K562 (cell line): ENCODE results near the gene UBXN6. TPM values are rescaled to one million over a fixed set of nuclear protein-coding genes. Genes with fewer than 3 reads are reported as not detected.

Experiments
- ARID2 ChIP-seq: fragments of 450-650 bp; IDR thresholded peaks from 2 replicates; pipeline ENCODE4 v1.6.1; 2017; ENCODE audit warnings: antibody characterized with exemption, mild to moderate bottlenecking
- E2F6 ChIP-seq, 2 experiments: IDR thresholded peaks; 2 replicates each; pipeline ENCODE4 v1.6.1; 2011; ENCODE audit warnings: borderline replicate concordance in 1 of 2, control low read depth in 1 of 2, low read depth in 1 of 2, low read length in 1 of 2, mild to moderate bottlenecking in 1 of 2, mixed read lengths in 1 of 2, moderate library complexity in 1 of 2; ENCODE audit not compliant: insufficient read depth in 1 of 2, insufficient read length in 1 of 2, poor library complexity in 1 of 2, severe bottlenecking in 1 of 2; ENCODE audit errors: extremely low read depth in 1 of 2
- FOS ChIP-seq: IDR thresholded peaks from 3 replicates; pipeline ENCODE4 v1.6.1; 2011; ENCODE audit not compliant: insufficient read length; ENCODE audit errors: extremely low read depth
- FOXA3 ChIP-seq, 2 experiments: fragments of 450-650 bp in 1 of 2; sonication (generic) in 1 of 2; formaldehyde crosslinking; IDR thresholded peaks in 1 of 2; conservative IDR thresholded peaks in 1 of 2; 2 replicates each; pipeline versions ENCODE4 v1.4.0 to v1.8.0; 2020 to 2022; ENCODE audit warnings: mild to moderate bottlenecking in 2 of 2, missing genetic modification reagents in 1 of 2
- FOXO4 ChIP-seq: fragments of 450-650 bp; formaldehyde crosslinking; IDR thresholded peaks from 2 replicates; pipeline ENCODE4 v1.4.0; 2020; ENCODE audit warnings: mild to moderate bottlenecking, moderate library complexity
- FOXP1 ChIP-seq: sonication (generic); formaldehyde crosslinking; IDR thresholded peaks from 2 replicates; pipeline ENCODE4 v1.8.0; 2022; ENCODE audit warnings: mild to moderate bottlenecking, missing genetic modification reagents
- HCFC1 ChIP-seq: IDR thresholded peaks from 2 replicates; pipeline ENCODE4 v1.6.1; 2012; ENCODE audit warnings: low read depth, low read length, improper control_type of control experiment
- HOMEZ ChIP-seq: fragments of 250-450 bp; sonication (Bioruptor Pico); IDR thresholded peaks from 2 replicates; pipeline ENCODE4 v1.4.0; 2020; ENCODE audit warnings: mild to moderate bottlenecking, moderate library complexity
- RBM22 ChIP-seq: fragments of 200-400 bp; formaldehyde crosslinking; IDR thresholded peaks from 2 replicates; pipeline ENCODE4 v1.6.1; 2018; ENCODE audit warnings: low read length, low read depth; ENCODE audit not compliant: poor library complexity, severe bottlenecking
- SIRT6 ChIP-seq: IDR thresholded peaks from one replicate; pipeline ENCODE4 v1.6.1; 2012; ENCODE audit warnings: low read depth, mild to moderate bottlenecking, control low read depth, inconsistent platforms, low read length, moderate library complexity
- SRSF1 ChIP-seq: fragments of 200-400 bp; formaldehyde crosslinking; IDR thresholded peaks from 2 replicates; pipeline ENCODE4 v1.6.1; 2017; ENCODE audit warnings: mild to moderate bottlenecking, low read depth, low read length, moderate library complexity
- TRIM24 ChIP-seq, 2 experiments: fragments of 450-650 bp; IDR thresholded peaks; 2 replicates each; pipeline ENCODE4 v1.6.1; 2016
- ZNF318 ChIP-seq, 2 experiments: fragments of 450-650 bp; IDR thresholded peaks; 2 replicates each; pipeline ENCODE4 v1.6.1; 2016; ENCODE audit warnings: mild to moderate bottlenecking in 2 of 2, borderline replicate concordance in 1 of 2, low read depth in 1 of 2, moderate library complexity in 1 of 2
- polyA plus RNA-seq, 8 experiments: library from polyadenylated mRNA; depleted of rRNA in 4 of 8; stranded (reverse) in 5 of 8; unstranded in 3 of 8; fragments of >200 nt; fragmentation: Nextera tagmentation in 2 of 8; fragmentation: Illumina TruSeq in 1 of 8; extraction: Ambion mirVana in 2 of 8; extraction: Trizol in 1 of 8; gene quantifications; 2 replicates each; pipeline versions ENCODE4 v1.2.1 to v1.2.3, GENCODE V29; 2011 to 2014; ENCODE audit warnings: inconsistent platforms in 1 of 8, missing spikeins in 1 of 8
- total RNA-seq, 7 experiments: library from RNA; depleted of rRNA in 6 of 7; stranded (reverse); fragments of >200 nt in 6 of 7; fragmentation: Illumina TruSeq in 2 of 7; extraction: Trizol in 2 of 7; gene quantifications; 2 replicates each; pipeline versions ENCODE4 v1.2.1 to v1.2.3, GENCODE V29; 2011 to 2021; ENCODE audit warnings: low replicate concordance in 1 of 7

Gene UBXN6
- total and polyA plus RNA-seq, 9 of the 15 experiments (the other 6 are each of a cell fraction or from before 2014, with no cell fraction given), result 0.48 to 90.2 (median 29.5) TPM

GRCh38 chr19:4402171-4403004 lies 55.2 kb downstream of the UBXN6 start, which contains the start of gene CHAF1A (continued):
- TF ChIP-seq HOMEZ (CRISPR knock-in tag) (no peak), SRSF1 (no peak), TRIM24 (IDR thresholded peaks at IDR 0.05) (no peak), FOXO4 (CRISPR knock-in tag) (no peak), ZNF318 (IDR thresholded peaks at IDR 0.05; ENCODE audit: borderline replicate concordance in 1 of 2, low read depth in 1 of 2) (no peak), FOXP1 (peak; percentile 20; the same call in 1 of the 2 replicates), SIRT6 (no peak), ARID2 (no peak), HCFC1 (no peak), FOS (peak; percentile 98), E2F6 (IDR thresholded peaks at IDR 0.05; ENCODE audit: borderline replicate concordance in 1 of 2, extremely low read depth in 1 of 2, insufficient read depth in 1 of 2, insufficient read length in 1 of 2, low read depth in 1 of 2, low read length in 1 of 2, poor library complexity in 1 of 2, severe bottlenecking in 1 of 2) (peak; percentile 98 to 99), FOXA3 (CRISPR knock-in tag; conservative IDR thresholded peaks at IDR 0.05 in 1 of 2, IDR thresholded peaks at IDR 0.05 in 1 of 2) (no peak), RBM22 (peak; percentile 35)
